K562 (cell line): Measurements from ENCODE around the gene CNBD2. TPM values are rescaled to one million over a fixed set of nuclear protein-coding genes. Genes with fewer than 3 reads are reported as not detected.

Source experiments
- ATAC-seq: fragments of 200-7000 bp; cut with Tn5 transposase; 3 replicates; pipeline ENCODE4 v1.9.1; 2020; ENCODE audit warnings: moderate library complexity
- BruUV-seq: library from RNA; stranded (reverse); fragments of 400-500 nt; replicated peaks from 2 replicates; lab custom pipeline; 2021; lab: Mats Ljungman, UMichigan
- CTCF ChIA-PET: fragments of 300-600 bp; formaldehyde crosslinking; extraction: SDS; loops from one replicate; lab custom pipeline; 2021; ENCODE audit warnings: low intra/inter-chr PET ratio; lab: Yijun Ruan, JAX
- POLR2A ChIA-PET: fragments of 300-600, 350-650 bp; sonication (Branson Sonifier 250); formaldehyde crosslinking; extraction: SDS; loops from one replicate; lab custom pipeline; 2021; ENCODE audit warnings: antibody characterized with exemption, inconsistent platforms; lab: Yijun Ruan, JAX
- DNase-seq, 4 experiments: peaks; one replicate each; pipeline versions ENCODE4 v3.0.0 to v3.0.0-alpha.2; 2011 to 2018; ENCODE audit warnings: low spot score in 3 of 4, mixed read lengths in 3 of 4; ENCODE audit errors: extremely low read depth in 1 of 4
- FAIRE-seq: peaks from 2 replicates; lab custom pipeline; 2011; peaks lifted over from hg19 to GRCh38; lab: Jason Lieb, UNC
- H2AFZ ChIP-seq: 2 replicates; pipeline ENCODE4 v1.6.0; 2011; ENCODE audit warnings: low read depth, low read length, control low read depth, inconsistent platforms
- H3K27ac ChIP-seq: fragments of 200-600 bp; 3 replicates; pipeline ENCODE4 v1.8.0; 2011; ENCODE audit warnings: low read depth, mild to moderate bottlenecking, control low read depth, inconsistent platforms, low read length, moderate library complexity, mixed read lengths; ENCODE audit errors: extremely low read depth
- H3K27me3 ChIP-seq, 2 experiments: fragments of 300-600 bp in 1 of 2; 2 replicates in 1 of 2; 3 replicates in 1 of 2; pipeline versions ENCODE4 v1.6.0 to v1.8.0; 2011; ENCODE audit warnings: inconsistent platforms in 2 of 2, low read length in 2 of 2, mild to moderate bottlenecking in 1 of 2, mixed read lengths in 1 of 2, moderate library complexity in 1 of 2; ENCODE audit not compliant: control insufficient read depth in 2 of 2, insufficient read depth in 2 of 2
- H3K36me3 ChIP-seq: fragments of 300-600 bp; 3 replicates; pipeline ENCODE4 v1.8.0; 2011; ENCODE audit warnings: mild to moderate bottlenecking, low read length, inconsistent platforms; ENCODE audit not compliant: control insufficient read depth, insufficient read depth
- H3K4me1 ChIP-seq, 2 experiments: fragments of 200-600 bp in 1 of 2; replicated peaks in 1 of 2; 2 replicates in 1 of 2; 3 replicates in 1 of 2; pipeline versions ENCODE4 v1.5.1 to v1.8.0; 2011; ENCODE audit warnings: inconsistent platforms in 2 of 2, low read length in 2 of 2, mild to moderate bottlenecking in 1 of 2, mixed read lengths in 1 of 2, moderate library complexity in 1 of 2; ENCODE audit not compliant: control insufficient read depth in 2 of 2, insufficient read depth in 2 of 2
- H3K4me2 ChIP-seq: 2 replicates; pipeline ENCODE4 v1.6.1; 2011; ENCODE audit warnings: low read length, control low read depth, inconsistent platforms, mixed read lengths; ENCODE audit not compliant: insufficient read depth
- H3K4me3 ChIP-seq: fragments of 200-600 bp; sonication (generic), shearing (Covaris generic); 2 replicates; pipeline ENCODE4 v1.5.1; 2016; ENCODE audit warnings: control low read depth, inconsistent platforms
- H3K79me2 ChIP-seq: fragments of 200-600 bp; 3 replicates; pipeline ENCODE4 v1.8.0; 2011; ENCODE audit warnings: low read length, inconsistent platforms; ENCODE audit not compliant: control insufficient read depth, insufficient read depth
- H3K9ac ChIP-seq, 2 experiments: 2 replicates each; pipeline versions ENCODE4 v1.6.0 to v1.6.1; 2011; ENCODE audit warnings: low read depth in 2 of 2, low read length in 2 of 2, control low read depth in 1 of 2, inconsistent platforms in 1 of 2, mild to moderate bottlenecking in 1 of 2, mixed read lengths in 1 of 2; ENCODE audit not compliant: insufficient read depth in 1 of 2
- H3K9me1 ChIP-seq: one replicate; pipeline ENCODE4 v1.6.0; 2011; ENCODE audit warnings: inconsistent platforms, mild to moderate bottlenecking, low read length, moderate library complexity; ENCODE audit not compliant: control insufficient read depth, insufficient read depth
- H3K9me3 ChIP-seq: replicated peaks from 2 replicates; pipeline ENCODE4 v1.5.1; 2011; ENCODE audit warnings: low read depth, low read length, inconsistent platforms; ENCODE audit not compliant: control insufficient read depth, insufficient read depth
- H4K20me1 ChIP-seq: replicated peaks from 2 replicates; pipeline ENCODE4 v1.6.1; 2011; ENCODE audit warnings: low read length, inconsistent platforms, mixed read lengths; ENCODE audit not compliant: control insufficient read depth, insufficient read depth
- BRCA1 ChIP-seq, 2 experiments: fragments of 450-650 bp in 1 of 2; sonication (generic) in 1 of 2; formaldehyde crosslinking in 1 of 2; IDR thresholded peaks; 2 replicates each; pipeline versions ENCODE4 v1.5.0 to v1.6.1; 2017 to 2020; ENCODE audit warnings: mild to moderate bottlenecking in 1 of 2, missing genetic modification reagents in 1 of 2
- WGBS: fragments of 100-300 bp; shearing (Covaris generic); methylation state at CpG from one replicate; pipeline ENCODE4 v1.1.6; 2016; ENCODE audit warnings: low coverage, mixed read lengths; ENCODE audit not compliant: insufficient coverage; ENCODE audit errors: missing lambda C conversion rate; 5-methylcytosine and 5-hydroxymethylcytosine counted together
- in situ Hi-C: fragments of 300-500 bp; cut with MboI; formaldehyde crosslinking; loops from 4 replicates; pipeline ENCODE4 v1.15.0; 2018; ENCODE audit warnings: inconsistent platforms, mixed read lengths
- intact Hi-C: fragments of 100-400 bp; cut with micrococcal nuclease; formaldehyde crosslinking; loops from 2 replicates; pipeline ENCODE4 v1.14.2; 2022
- polyA plus RNA-seq, 8 experiments: library from polyadenylated mRNA; depleted of rRNA in 4 of 8; stranded (reverse) in 5 of 8; unstranded in 3 of 8; fragments of >200 nt; fragmentation: Nextera tagmentation in 2 of 8; fragmentation: Illumina TruSeq in 1 of 8; extraction: Ambion mirVana in 2 of 8; extraction: Trizol in 1 of 8; gene quantifications; 2 replicates each; pipeline versions ENCODE4 v1.2.1 to v1.2.3, GENCODE V29; 2011 to 2014; ENCODE audit warnings: inconsistent platforms in 1 of 8, missing spikeins in 1 of 8
- total RNA-seq, 7 experiments: library from RNA; depleted of rRNA in 6 of 7; stranded (reverse); fragments of >200 nt in 6 of 7; fragmentation: Illumina TruSeq in 2 of 7; extraction: Trizol in 2 of 7; gene quantifications; 2 replicates each; pipeline versions ENCODE4 v1.2.1 to v1.2.3, GENCODE V29; 2011 to 2021; ENCODE audit warnings: low replicate concordance in 1 of 7
- TF ChIP-seq, protein P1 (sequence below), 3 experiments: IDR thresholded peaks in 2 of 3; conservative IDR thresholded peaks in 1 of 3; 2 replicates each; pipeline ENCODE4 v1.5.1; 2011 to 2012; ENCODE audit warnings: low read length in 3 of 3, mild to moderate bottlenecking in 3 of 3, control low read depth in 2 of 3, improper control_type of control experiment in 1 of 3, inconsistent platforms in 1 of 3, low read depth in 1 of 3, mixed read lengths in 1 of 3, moderate library complexity in 1 of 3; ENCODE audit not compliant: insufficient read depth in 2 of 3

CNBD2 gene
- total and polyA plus RNA-seq, 9 of the 15 experiments (the other 6 are each of a cell fraction or from before 2014, with no cell fraction given) = 3.2 to 17.5 (median 5.3) TPM

- H3K4me3 ChIP-seq = no peak overlapping the region
- intact Hi-C loops = no loop called here
- no peaks in the 10 kb centered on the region; a peak in 1 of 5 replicates for H3K4me1 ChIP-seq
- POLR2A ChIA-PET = interaction anchor here (0.6 to 1.6 kb wide), 7 partner anchors 9 to 249 kb away, joined by 3 to 4 read pairs (median 3); partner anchors contain the start of genes RBM39 and SCAND1
- H3K36me3 ChIP-seq = no peaks in the 10 kb centered on the region
- no peak overlapping the region for H2AFZ ChIP-seq
- no peaks in the 10 kb centered on the region for H3K9me3 ChIP-seq
- DNase-seq (peak; percentile 44 to 50 (median 48)), ATAC-seq (peak; percentile 60; the same call in 2 of the 3 replicates), FAIRE-seq (peak; percentile 67)
- no TSS peak for BruUV-seq
- no peak overlapping the region for H3K9ac ChIP-seq
- H3K4me2 ChIP-seq = no peak overlapping the region
- WGBS = 4% methylated on average over 3 of the region's 3 CpGs
- no peak for TF ChIP-seq BRCA1 (IDR thresholded peaks at IDR 0.05)
- no peak for TF ChIP-seq BRCA1 (CRISPR knock-in tag; IDR thresholded peaks at IDR 0.05)
- TF ChIP-seq, protein P1, sequence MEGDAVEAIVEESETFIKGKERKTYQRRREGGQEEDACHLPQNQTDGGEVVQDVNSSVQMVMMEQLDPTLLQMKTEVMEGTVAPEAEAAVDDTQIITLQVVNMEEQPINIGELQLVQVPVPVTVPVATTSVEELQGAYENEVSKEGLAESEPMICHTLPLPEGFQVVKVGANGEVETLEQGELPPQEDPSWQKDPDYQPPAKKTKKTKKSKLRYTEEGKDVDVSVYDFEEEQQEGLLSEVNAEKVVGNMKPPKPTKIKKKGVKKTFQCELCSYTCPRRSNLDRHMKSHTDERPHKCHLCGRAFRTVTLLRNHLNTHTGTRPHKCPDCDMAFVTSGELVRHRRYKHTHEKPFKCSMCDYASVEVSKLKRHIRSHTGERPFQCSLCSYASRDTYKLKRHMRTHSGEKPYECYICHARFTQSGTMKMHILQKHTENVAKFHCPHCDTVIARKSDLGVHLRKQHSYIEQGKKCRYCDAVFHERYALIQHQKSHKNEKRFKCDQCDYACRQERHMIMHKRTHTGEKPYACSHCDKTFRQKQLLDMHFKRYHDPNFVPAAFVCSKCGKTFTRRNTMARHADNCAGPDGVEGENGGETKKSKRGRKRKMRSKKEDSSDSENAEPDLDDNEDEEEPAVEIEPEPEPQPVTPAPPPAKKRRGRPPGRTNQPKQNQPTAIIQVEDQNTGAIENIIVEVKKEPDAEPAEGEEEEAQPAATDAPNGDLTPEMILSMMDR (IDR thresholded peaks at IDR 0.05 in 2 of 3, conservative IDR thresholded peaks at IDR 0.05 in 1 of 3; ENCODE audit: insufficient read depth in 2 of 3, low read depth in 1 of 3, low read length in 3 of 3) = peak; percentile 46 to 54 (median 50); a peak in 5 of 6 replicates
- in situ Hi-C loops = loop anchor here (25.0 kb wide), 1 partner anchor 446 kb away; no protein-coding TSS in a partner anchor
- H4K20me1 ChIP-seq = no peaks in the 10 kb centered on the region
- H3K27me3 ChIP-seq = no peaks in the 10 kb centered on the region; a peak in 2 of 5 replicates
- H3K79me2 ChIP-seq = no peaks in the 10 kb centered on the region
- H3K27ac ChIP-seq = no peak overlapping the region
- no peaks in the 10 kb centered on the region for H3K9me1 ChIP-seq
- CTCF ChIA-PET = interaction anchor here (7.9 kb wide), 1 partner anchor 146 kb away, joined by 205 read pairs; no protein-coding TSS in a partner anchor
Observed at GRCh38 chr20:35991142-35991771, 22.9 kb downstream of the CNBD2 start.
